DND-41 (cell line): ENCODE data around the gene ZDHHC11.
"Not testable (repeated sequence)": the region's sequence is repeated elsewhere in the genome, so short reads cannot be mapped to it uniquely, and the experiment has no call there.

Experiments used
- CTCF ChIP-seq: IDR thresholded peaks from 2 replicates; pipeline ENCODE4 v1.5.1; 2012; ENCODE audit warnings: borderline replicate concordance, low read length, moderate library complexity, mild to moderate bottlenecking; ENCODE audit not compliant: poor library complexity, severe bottlenecking; ENCODE audit errors: extremely low read depth
- EZH2 ChIP-seq: IDR thresholded peaks from 3 replicates; pipeline ENCODE4 v1.6.1; 2012; ENCODE audit warnings: borderline replicate concordance, low read depth, mild to moderate bottlenecking, moderate library complexity, low read length, inconsistent platforms; ENCODE audit not compliant: severe bottlenecking

DNA sequence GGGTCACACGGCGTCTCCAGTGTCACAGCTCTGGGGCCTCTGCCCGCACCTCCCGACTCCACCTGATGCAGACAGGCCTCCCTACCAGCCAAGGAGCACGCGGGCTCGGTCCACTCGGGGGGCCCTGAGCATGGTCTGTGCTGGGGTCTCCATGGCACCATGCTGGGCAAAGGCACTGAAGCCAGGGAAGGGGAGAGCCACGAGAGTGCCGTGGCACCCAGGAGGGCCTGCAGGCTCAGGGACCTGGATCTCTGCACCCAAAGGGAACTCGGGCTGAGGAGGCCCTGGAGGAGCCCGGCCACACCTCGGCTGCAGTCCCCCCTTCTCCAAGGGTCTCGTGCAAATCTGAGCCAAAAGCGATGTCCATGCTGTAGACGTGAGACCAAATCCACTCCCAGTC, 6.4 kb downstream of the ZDHHC11 start:
- TF ChIP-seq CTCF, EZH2: not testable (repeated sequence)
